NCI-H226 (cell line): ENCODE results near the gene TBCD.
"Not testable (repeated sequence)": the region's sequence is repeated elsewhere in the genome, so short reads cannot be mapped to it uniquely, and the experiment has no call there.

Experiments used
- DNase-seq: peaks from one replicate; pipeline ENCODE4 v3.0.0-alpha.2; 2015

The TBCD gene

DNA sequence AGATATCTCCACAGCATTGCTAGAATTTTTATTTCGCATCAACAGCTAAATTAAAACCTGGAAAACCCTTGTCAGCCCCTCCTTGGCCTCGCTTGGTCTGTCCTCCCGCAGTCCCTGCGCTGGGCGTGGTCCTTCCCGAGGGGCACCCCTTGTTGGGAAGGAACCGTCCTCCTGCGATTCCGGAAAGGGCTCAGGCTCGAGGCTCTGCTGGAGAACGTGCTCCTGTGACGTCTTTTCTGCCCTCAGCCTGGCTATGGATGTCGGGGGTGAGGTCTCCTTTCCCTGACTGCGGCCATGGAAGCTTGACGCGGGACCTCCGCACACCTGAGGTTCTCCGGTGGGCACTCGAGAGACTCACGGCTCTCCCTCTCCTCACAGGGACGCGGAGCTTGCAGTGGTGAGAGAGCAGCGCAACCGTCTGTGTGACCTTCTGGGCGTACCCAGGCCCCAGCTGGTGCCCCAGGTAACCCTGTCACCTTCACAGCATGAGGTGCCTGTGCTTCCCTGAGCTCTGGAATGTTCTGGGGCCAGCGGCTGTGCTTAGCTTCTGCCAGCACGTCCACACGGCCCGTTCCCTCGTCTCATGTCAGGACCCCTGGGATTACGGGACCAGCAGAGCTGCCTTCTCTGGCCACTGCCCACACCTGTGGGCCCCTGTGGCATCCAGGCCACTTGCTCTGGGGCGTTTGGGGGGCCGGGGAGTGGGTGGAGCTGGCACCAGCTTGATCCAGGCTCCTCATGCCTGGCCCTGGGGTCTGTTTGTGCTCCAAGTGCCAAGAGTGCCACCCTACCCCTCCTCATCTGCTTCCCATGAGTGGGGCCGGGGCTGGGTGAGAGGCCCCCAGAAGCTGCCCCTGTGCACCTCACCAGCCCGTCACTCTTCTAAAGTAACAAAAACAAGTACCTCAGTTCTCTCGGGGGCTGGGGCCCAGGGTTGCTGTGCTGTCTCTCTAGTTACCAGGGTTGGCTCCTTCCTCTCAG, 189.4 kb downstream of the TBCD start:
- no peak for DNase-seq

GRCh38 chr17:82942166-82943130, 190.6 kb downstream of the TBCD start:
- DNase-seq: no peak

DNA sequence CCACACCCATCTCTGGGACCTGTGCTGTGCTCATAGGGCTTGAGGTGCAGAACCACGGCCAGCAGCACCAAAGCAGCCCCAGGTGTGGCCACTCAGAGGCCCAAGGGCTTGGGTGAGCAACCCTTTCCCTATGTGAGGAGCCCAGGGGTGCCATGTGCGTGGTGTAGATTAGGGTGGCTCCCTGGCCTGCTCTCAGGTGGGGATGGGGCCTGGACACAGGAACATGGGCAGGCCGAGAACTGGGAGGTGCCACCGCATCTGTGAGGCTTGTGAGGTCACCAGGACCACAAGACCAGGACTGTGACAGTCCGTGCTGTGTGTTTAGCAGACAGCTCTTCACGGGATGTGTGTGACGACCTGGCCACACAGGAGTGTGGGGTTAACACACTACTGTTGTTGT, 191.5 kb downstream of the TBCD start:
- DNase-seq: no peak

DNA sequence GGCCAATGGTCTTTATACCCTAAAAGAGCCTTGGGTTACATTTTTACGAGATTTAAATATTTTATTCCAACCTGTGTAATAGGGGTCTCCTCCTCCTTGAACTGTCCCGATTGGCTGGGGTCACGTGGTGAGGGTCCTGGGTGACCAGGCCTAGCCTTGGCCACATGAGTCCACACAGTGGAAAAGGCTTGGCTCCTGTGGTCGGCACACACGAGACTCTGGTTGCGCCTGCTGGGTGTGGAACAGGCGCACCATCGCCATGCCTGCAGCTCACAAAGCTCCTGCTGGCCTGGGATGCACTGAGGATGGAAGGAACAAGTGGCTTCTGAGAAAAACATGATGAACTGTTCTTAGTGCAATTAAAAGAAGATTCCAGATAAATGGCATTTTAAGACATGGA, 191.9 kb downstream of the TBCD start:
- no peak for DNase-seq

DNA sequence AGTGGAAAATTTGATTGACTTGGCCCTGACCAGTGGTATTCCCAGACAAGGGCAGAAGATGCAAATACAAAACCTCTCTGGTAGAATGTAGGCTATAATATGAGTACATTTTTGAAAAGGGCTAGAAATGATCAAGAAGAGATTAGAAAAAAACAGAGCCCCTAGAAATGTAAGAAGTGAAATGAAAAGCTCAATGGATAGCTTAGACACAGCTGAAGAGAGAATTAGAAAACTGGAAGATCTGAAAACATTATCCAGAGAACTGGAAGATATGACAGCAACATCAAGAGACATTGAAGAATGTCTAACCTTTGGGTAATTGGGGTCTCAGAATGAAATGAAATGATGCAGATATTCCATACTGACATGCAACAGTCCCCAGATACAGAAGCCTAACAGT, 193.1 kb downstream of the TBCD start:
- DNase-seq: no peak

- DNase-seq: no peak
These were observed 194.2 kb downstream of the TBCD start for GRCh38 chr17:82946081-82946480.

DNA sequence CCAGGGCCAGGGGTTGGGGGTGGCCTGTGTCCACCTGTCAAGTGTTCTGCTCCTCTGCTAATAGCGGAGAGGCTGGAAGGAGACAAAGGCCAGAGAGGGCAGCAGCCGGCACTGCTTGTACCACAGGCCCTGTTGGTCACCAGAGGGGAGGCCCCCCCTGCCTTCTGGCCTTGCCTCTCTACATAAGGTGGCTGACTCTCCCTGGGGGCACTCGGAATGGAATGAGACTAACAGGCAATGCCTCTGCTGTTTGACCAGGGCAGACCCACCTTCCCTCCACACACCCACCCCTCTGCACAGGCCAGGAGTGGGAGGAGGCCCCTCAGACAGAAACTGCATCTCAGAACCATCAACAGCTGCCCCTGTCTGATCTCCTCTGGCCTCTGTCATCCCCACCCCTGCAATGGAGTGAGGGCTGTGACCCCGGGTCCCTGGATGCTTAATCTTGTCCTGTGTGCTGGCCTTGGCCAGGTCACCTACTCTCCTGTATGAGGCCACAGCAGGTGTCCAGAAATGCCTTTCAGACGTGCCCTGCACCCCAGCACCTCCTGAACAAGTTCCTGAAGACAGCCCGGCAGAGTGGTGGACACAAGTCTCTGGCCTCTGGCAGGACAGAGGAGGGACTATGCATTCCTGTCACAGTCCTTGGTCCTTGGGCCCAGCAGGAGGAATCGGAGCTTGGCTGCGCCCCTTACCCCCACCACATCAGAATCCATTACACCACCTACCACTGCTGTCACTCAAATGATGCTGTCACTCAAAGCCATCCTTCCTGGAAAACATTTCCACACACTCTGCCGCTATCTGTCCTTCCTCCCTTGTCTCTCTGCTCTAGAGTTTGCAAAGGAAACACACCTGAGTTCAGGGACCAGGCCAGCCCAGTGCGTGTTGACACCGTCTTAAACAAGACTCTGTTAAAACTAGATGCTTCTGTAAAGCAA, 195.5 kb downstream of the TBCD start:
- DNase-seq: no peak

DNA sequence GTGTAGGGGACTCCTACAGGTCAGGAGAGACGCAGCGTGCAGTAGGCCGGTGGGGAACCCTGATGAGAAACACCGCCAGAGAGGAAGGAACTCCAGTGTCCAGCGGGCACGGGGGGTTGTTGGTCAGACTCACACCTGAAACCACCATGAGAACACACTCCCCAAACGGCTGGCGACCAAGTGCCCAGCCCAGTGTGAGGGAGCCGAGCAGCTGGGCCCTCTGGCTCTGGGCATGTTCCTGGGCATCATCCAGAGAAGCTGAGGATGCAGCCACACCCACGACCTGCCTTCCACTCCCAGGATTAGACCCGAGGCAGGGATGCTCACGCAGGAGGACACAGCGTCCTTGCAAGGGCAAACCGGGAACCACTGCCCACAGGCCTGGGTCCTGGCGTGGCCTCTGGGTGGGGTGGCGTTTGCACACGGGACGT, 196.2 kb downstream of the TBCD start:
- DNase-seq: no peak

DNA sequence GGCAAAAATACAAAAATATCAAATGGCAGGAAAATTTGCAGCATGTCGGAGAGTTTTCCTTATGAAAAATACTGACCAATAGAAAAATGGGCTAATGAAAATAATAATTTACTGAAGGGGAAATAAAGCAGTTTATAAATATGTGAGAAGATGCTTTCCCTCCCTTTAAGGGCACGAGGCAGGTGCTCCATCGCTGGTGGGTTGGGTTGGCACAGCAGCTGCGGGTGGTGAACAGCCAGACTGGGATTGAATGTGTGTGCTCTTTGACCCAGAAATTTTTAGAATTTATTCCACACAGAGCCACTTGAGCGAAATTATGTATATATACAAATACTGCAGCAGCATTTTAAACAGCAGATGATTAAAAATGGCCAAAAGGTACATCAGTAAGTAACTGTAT, 197.1 kb downstream of the TBCD start:
- no peak for DNase-seq

GRCh38 chr17:82949361-82949760, 197.5 kb downstream of the TBCD start:
- DNase-seq: no peak

GRCh38 chr17:82949984-82950383, 198.1 kb downstream of the TBCD start:
- DNase-seq: no peak

DNA sequence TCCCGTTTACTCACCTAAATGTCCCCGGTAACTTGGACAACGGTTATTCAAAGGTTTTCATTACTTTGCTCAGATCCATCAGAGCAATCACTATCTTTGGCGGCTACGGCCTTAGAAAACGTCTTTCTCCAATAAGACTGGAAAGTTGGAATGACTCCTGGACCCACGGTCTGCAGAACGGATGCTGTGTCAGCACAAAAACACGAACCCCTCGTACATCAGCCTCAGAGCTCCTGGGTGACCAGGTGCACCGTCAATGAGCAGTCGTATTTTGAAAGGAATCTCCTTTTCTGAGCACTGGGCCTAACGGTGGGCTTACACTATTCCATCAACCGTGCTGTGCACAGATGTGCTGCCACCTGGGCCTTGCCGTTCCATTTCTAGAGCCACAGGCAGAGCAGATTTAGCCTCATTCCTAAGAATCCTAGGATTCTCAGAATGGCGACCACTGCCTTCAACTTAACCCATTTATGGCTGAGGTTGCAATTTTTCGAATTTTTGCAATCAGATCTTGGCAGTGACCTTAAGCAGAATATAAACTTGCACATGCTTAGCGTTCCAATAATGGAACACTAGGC, 198.7 kb downstream of the TBCD start:
- no peak for DNase-seq

DNA sequence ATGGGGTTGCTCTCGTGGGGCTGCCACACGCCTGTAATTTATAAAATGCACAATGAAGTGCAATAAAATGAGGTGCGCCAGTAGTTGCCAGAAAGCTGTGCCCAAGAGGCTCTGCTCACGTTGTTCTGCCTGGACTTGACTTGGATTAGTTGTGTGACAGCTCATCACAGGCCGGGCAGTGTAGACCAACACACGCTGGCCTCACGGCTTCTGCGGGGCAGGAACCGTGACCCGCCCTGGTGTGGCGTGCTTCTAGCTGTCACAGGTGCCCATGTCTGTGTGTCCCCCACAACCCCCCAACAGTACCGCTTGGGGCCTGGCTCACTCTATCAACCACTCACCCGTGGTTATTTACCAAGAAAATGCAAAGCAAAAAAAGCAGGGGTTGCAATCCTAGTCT, 200.2 kb downstream of the TBCD start:
- no peak for DNase-seq

DNA sequence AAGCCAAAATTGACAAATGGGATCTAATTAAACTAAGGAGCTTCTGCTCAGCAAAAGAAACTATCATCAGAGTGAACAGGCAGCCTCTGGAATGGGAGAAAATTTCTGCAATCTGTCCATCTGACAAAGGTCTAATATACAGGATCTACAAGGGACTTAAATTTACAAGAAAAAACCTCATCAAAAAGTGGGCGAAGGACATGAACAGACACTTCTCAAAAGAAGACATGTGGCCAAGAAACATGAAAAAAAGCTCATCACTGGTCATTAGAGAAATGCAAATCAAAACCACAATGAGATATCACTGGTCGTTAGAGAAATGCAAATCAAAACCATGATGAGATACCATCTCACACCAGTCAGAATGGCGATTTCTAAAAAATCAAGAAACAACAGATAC, 203.2 kb downstream of the TBCD start:
- not testable (repeated sequence) for DNase-seq

GRCh38 chr17:82955627-82956026, 203.8 kb downstream of the TBCD start:
- DNase-seq: not testable (repeated sequence)

DNA sequence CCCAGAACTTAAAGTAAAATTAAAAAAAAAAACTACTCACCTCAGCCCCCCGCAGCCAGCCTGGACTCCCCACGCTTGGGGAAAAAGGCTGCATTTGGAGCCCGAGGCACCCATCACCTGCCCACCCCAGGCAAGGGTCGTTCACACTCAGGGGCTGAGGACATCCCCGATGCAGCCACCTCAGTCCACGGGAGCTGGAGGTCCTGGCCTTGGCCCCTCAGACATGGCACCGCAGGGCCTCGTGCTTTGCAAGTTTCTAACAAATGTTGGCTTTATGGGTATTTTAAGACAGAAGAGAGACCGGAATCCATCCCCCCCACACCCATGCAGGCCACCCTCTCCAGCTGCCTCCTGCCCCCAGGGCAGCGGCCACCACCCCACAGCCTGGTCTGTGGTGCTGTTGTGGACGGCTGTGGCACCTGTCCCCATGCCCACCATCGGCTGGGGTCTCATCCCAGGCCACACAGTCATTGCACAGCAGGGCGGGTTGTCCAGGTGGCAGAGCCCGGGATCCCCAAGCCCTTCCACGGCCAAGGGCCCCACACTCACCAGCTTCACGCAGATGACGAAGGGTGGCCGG, 204.4 kb downstream of the TBCD start:
- no peak for DNase-seq

- no peak for DNase-seq
These were observed 205.0 kb downstream of the TBCD start for GRCh38 chr17:82956726-82957468.

DNA sequence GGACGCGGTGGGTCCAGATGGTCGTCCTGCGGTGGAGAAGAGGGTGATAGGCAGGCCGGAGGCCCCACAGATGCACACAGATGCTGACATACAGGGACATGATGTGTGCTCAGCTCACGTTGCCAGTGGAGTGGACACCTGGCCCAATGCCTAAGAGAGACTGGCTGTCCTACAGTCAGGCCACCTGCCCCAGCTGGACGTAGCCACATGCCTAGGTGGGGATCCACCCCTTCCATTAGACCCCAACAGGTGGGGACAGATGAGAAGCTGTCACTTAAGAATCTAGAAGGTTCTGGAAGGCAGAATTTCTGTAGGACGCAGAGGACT, 205.6 kb downstream of the TBCD start:
- no peak for DNase-seq

- no peak for DNase-seq
These were observed 206.2 kb downstream of the TBCD start for GRCh38 chr17:82957961-82958561.

- no peak for DNase-seq
These were observed 207.5 kb downstream of the TBCD start for GRCh38 chr17:82959242-82959930.
